Measurements from ENCODE around the gene AGT. TPM values are rescaled to one million over a fixed set of nuclear protein-coding genes. Genes with fewer than 3 reads are reported as not detected.

The AGT gene
- total RNA-seq, 1 experiment from 2014 or later: 1.0 TPM

DNA sequence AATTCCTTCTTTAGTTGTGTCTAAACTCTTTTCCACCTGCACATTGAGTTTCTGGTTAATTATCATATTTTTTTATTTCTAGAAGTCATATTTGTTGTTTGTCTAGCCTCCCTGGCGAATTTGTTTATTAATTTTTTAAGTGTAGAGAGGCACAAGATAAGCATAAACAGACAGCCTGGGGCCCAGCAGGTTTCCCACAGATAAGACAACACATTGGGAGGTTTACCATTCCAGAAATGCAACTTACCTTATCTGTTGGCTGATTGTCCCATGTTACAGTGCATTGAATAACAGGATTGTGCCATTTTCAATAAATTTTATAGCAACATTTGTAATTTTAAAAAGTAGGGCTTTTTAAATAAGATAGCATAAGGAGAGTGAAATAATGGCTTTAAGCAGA, 36.7 kb downstream of the AGT start:
- H3K27me3 Mint-ChIP-seq (ENCODE audit: low read depth): no peaks in the 10 kb centered on the region
- DNase-seq (ENCODE audit: low spot score) (no peak), ATAC-seq (no peak)
- no peak overlapping the region for H3K4me3 Mint-ChIP-seq
- CTCF ChIA-PET: no interaction called here
- TF ChIP-seq TEAD4 (CRISPR knock-in tag; IDR thresholded peaks at IDR 0.05) (no peak), NR1H2 (CRISPR knock-in tag; IDR thresholded peaks at IDR 0.05) (no peak), CREB1 (CRISPR knock-in tag; IDR thresholded peaks at IDR 0.05) (no peak)
- peaks cover 58% of the 10 kb centered on the region for H3K36me3 Mint-ChIP-seq
- H3K27ac Mint-ChIP-seq: no peak overlapping the region
- POLR2A ChIA-PET: no interaction called here
- no peaks in the 10 kb centered on the region for H3K4me1 Mint-ChIP-seq
- 0 out of 2 replicates have a peak, but pooled peaks cover 4% of the 10 kb centered on the region for H3K9me3 Mint-ChIP-seq

DNA sequence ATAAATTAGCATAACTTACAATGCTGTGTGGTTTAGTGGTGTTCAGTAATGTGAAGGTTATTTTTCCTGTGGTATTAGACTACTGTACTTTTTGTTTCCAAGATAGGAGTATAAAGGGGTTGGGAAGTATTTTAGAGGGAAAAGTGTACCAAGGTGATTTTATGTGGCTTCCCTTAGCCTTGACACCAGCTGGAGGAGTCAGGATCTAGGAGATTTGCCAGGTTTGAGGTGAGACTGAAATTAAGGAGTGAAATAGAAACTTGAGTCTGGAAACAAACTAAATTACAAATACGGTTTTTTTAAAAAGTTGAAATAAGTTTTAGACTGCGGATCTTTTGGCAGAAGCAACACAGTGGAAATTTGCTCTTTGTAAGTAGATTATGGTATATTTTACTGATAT, 39.3 kb downstream of the AGT start:
- Mint-ChIP-seq H3K9me3 (0 out of 2 replicates have a peak, but pooled peaks cover 4% of the 10 kb centered on the region), H3K4me1 (no peaks in the 10 kb centered on the region), H3K36me3 (peaks cover 58% of the 10 kb centered on the region), H3K4me3 (no peak overlapping the region), H3K27me3 (ENCODE audit: low read depth) (no peaks in the 10 kb centered on the region), H3K27ac (no peak overlapping the region)
- ATAC-seq (no peak), DNase-seq (ENCODE audit: low spot score) (no peak)
- POLR2A ChIA-PET: no interaction called here
- TF ChIP-seq JAZF1 (CRISPR knock-in tag; IDR thresholded peaks at IDR 0.05) (no peak), NR1H2 (CRISPR knock-in tag; IDR thresholded peaks at IDR 0.05) (no peak), ARID4B (CRISPR knock-in tag; IDR thresholded peaks at IDR 0.05; ENCODE audit: borderline replicate concordance) (no peak), FOXP1 (CRISPR knock-in tag; IDR thresholded peaks at IDR 0.05; ENCODE audit: borderline replicate concordance) (no peak), PRDM15 (CRISPR knock-in tag; IDR thresholded peaks at IDR 0.05) (no peak), GABPB1 (CRISPR knock-in tag; IDR thresholded peaks at IDR 0.05) (no peak), SMAD4 (CRISPR knock-in tag; IDR thresholded peaks at IDR 0.05) (no peak)
- TF ChIP-seq, protein P1, sequence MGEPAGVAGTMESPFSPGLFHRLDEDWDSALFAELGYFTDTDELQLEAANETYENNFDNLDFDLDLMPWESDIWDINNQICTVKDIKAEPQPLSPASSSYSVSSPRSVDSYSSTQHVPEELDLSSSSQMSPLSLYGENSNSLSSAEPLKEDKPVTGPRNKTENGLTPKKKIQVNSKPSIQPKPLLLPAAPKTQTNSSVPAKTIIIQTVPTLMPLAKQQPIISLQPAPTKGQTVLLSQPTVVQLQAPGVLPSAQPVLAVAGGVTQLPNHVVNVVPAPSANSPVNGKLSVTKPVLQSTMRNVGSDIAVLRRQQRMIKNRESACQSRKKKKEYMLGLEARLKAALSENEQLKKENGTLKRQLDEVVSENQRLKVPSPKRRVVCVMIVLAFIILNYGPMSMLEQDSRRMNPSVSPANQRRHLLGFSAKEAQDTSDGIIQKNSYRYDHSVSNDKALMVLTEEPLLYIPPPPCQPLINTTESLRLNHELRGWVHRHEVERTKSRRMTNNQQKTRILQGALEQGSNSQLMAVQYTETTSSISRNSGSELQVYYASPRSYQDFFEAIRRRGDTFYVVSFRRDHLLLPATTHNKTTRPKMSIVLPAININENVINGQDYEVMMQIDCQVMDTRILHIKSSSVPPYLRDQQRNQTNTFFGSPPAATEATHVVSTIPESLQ (CRISPR knock-in tag; IDR thresholded peaks at IDR 0.05): no peak
- TF ChIP-seq, protein P2, sequence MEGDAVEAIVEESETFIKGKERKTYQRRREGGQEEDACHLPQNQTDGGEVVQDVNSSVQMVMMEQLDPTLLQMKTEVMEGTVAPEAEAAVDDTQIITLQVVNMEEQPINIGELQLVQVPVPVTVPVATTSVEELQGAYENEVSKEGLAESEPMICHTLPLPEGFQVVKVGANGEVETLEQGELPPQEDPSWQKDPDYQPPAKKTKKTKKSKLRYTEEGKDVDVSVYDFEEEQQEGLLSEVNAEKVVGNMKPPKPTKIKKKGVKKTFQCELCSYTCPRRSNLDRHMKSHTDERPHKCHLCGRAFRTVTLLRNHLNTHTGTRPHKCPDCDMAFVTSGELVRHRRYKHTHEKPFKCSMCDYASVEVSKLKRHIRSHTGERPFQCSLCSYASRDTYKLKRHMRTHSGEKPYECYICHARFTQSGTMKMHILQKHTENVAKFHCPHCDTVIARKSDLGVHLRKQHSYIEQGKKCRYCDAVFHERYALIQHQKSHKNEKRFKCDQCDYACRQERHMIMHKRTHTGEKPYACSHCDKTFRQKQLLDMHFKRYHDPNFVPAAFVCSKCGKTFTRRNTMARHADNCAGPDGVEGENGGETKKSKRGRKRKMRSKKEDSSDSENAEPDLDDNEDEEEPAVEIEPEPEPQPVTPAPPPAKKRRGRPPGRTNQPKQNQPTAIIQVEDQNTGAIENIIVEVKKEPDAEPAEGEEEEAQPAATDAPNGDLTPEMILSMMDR (IDR thresholded peaks at IDR 0.05): no peak
- CTCF ChIA-PET: no interaction called here
